HepG2 (cell line): Measurements from ENCODE around the gene MFNG. TPM values are rescaled to one million over a fixed set of nuclear protein-coding genes. Genes with fewer than 3 reads are reported as not detected.

Source experiments
- ATAC-seq: fragments of 200-7000 bp; cut with Tn5 transposase; 3 replicates; pipeline ENCODE4 v1.9.1; 2020; ENCODE audit warnings: mild to moderate bottlenecking, moderate library complexity
- BruUV-seq: library from RNA; stranded (reverse); fragments of 400-500 nt; replicated peaks from 2 replicates; lab custom pipeline; 2021; lab: Mats Ljungman, UMichigan
- CTCF ChIA-PET: fragments of 300-600 bp; formaldehyde crosslinking; extraction: SDS; loops from one replicate; lab custom pipeline; 2021; ENCODE audit warnings: low total read pairs, inconsistent platforms, low intra/inter-chr PET ratio; lab: Yijun Ruan, JAX
- POLR2A ChIA-PET: fragments of 350-600 bp; sonication (Branson Sonifier 250); formaldehyde crosslinking; loops from one replicate; lab custom pipeline; 2020; ENCODE audit warnings: antibody characterized with exemption, inconsistent platforms; lab: Yijun Ruan, JAX
- DNase-seq: peaks from one replicate; pipeline ENCODE4 v3.0.0-alpha.2; 2015; ENCODE audit warnings: low spot score
- FAIRE-seq: peaks from 3 replicates; lab custom pipeline; 2011; peaks lifted over from hg19 to GRCh38; lab: Jason Lieb, UNC
- H2AFZ ChIP-seq: one replicate; pipeline ENCODE4 v1.6.1; 2011; ENCODE audit warnings: low read length, inconsistent platforms
- H3K27ac ChIP-seq: fragments of 300-600 bp; 3 replicates; pipeline ENCODE4 v1.8.0; 2011; ENCODE audit warnings: mixed run types, mild to moderate bottlenecking, mixed read lengths, low read length, inconsistent platforms; ENCODE audit not compliant: insufficient read depth; ENCODE audit errors: extremely low read length
- H3K27me3 ChIP-seq, 2 experiments: fragments of 200-600 bp in 1 of 2; 2 replicates in 1 of 2; 3 replicates in 1 of 2; pipeline versions ENCODE4 v1.6.0 to v1.8.0; 2011; ENCODE audit warnings: low read length in 2 of 2, mild to moderate bottlenecking in 2 of 2, moderate library complexity in 2 of 2, inconsistent platforms in 1 of 2; ENCODE audit not compliant: insufficient read depth in 2 of 2, control insufficient read depth in 1 of 2
- H3K36me3 ChIP-seq, 2 experiments: fragments of 200-600 bp in 1 of 2; replicated peaks in 1 of 2; 2 replicates in 1 of 2; 3 replicates in 1 of 2; pipeline versions ENCODE4 v1.5.1 to v1.8.0; 2011; ENCODE audit warnings: low read length in 2 of 2, inconsistent platforms in 1 of 2; ENCODE audit not compliant: insufficient read depth in 2 of 2, control insufficient read depth in 1 of 2
- H3K4me1 ChIP-seq: 2 replicates; pipeline ENCODE4 v1.5.1; 2012; ENCODE audit warnings: low read length, inconsistent platforms; ENCODE audit not compliant: insufficient read depth
- H3K4me2 ChIP-seq: 2 replicates; pipeline ENCODE4 v1.6.0; 2011; ENCODE audit warnings: low read depth, low read length, inconsistent platforms
- H3K4me3 ChIP-seq, 3 experiments: fragments of 200-600 bp in 1 of 3; sonication (generic), shearing (Covaris generic) in 1 of 3; replicated peaks in 1 of 3; 2 replicates each; pipeline ENCODE4 v1.5.1; 2011 to 2016; ENCODE audit warnings: low read length in 3 of 3, inconsistent platforms in 2 of 3, low read depth in 2 of 3, mild to moderate bottlenecking in 2 of 3, control low read depth in 1 of 3, mixed read lengths in 1 of 3; ENCODE audit not compliant: insufficient read depth in 1 of 3
- H3K79me2 ChIP-seq: one replicate; pipeline ENCODE4 v1.6.1; 2011; ENCODE audit warnings: low read length, inconsistent platforms; ENCODE audit not compliant: insufficient read depth
- H3K9ac ChIP-seq: 2 replicates; pipeline ENCODE4 v1.6.0; 2011; ENCODE audit warnings: mild to moderate bottlenecking, low read depth, low read length, inconsistent platforms; ENCODE audit not compliant: insufficient read depth
- H3K9me3 ChIP-seq: 2 replicates; pipeline ENCODE4 v1.5.1; 2012; ENCODE audit warnings: mild to moderate bottlenecking, low read length
- H4K20me1 ChIP-seq: 2 replicates; pipeline ENCODE4 v1.6.0; 2011; ENCODE audit warnings: inconsistent platforms, mild to moderate bottlenecking, low read length, moderate library complexity; ENCODE audit not compliant: insufficient read depth
- SUZ12 ChIP-seq: fragments of 150-350 bp; IDR thresholded peaks from 2 replicates; pipeline ENCODE4 v1.6.1; 2014; ENCODE audit warnings: low read depth, low read length
- ZFP41 ChIP-seq: sonication (generic); formaldehyde crosslinking; IDR thresholded peaks from 2 replicates; pipeline ENCODE4 v1.4.0; 2020; ENCODE audit warnings: mild to moderate bottlenecking, missing genetic modification reagents, borderline replicate concordance
- WGBS: methylation state at CpG from one replicate; pipeline ENCODE4 v1.1.6; 2017; ENCODE audit warnings: low lambda C conversion rate; 5-methylcytosine and 5-hydroxymethylcytosine counted together
- in situ Hi-C: cut with HindIII; loops from 2 replicates; pipeline ENCODE4 v1.10.0; 2017; ENCODE audit warnings: low pct_unique_long_range_greater_than_20kb; ENCODE audit not compliant: extremely low pct_ligation_motif_present
- intact Hi-C: fragments of 100-400 bp; cut with micrococcal nuclease; formaldehyde crosslinking; loops from one replicate; pipeline ENCODE4 v1.10.0; 2022; ENCODE audit not compliant: unreplicated experiment
- polyA plus RNA-seq, 8 experiments: library from polyadenylated mRNA; depleted of rRNA in 3 of 8; stranded (reverse) in 7 of 8; unstranded in 1 of 8; fragments of >200 nt; fragmentation: Illumina TruSeq in 4 of 8; extraction: Trizol in 4 of 8; gene quantifications; 2 replicates each; pipeline versions ENCODE4 v1.2.1 to v1.2.3, GENCODE V29; 2011 to 2016; ENCODE audit warnings: low read depth in 4 of 8, missing spikeins in 1 of 8, mixed read lengths in 1 of 8; ENCODE audit not compliant: insufficient read depth in 1 of 8
- total RNA-seq, 5 experiments: library from RNA; depleted of rRNA; stranded (reverse); fragments of >200 nt; fragmentation: Illumina TruSeq; extraction: Trizol; gene quantifications; 2 replicates each; pipeline ENCODE4 v1.2.3, GENCODE V29; 2016; ENCODE audit warnings: low read depth in 1 of 5
- TF ChIP-seq, protein P1 (sequence below): sonication (generic); formaldehyde crosslinking; IDR thresholded peaks from 2 replicates; pipeline ENCODE4 v1.4.0; 2020; ENCODE audit warnings: missing genetic modification reagents
- TF ChIP-seq, protein P2 (sequence below): sonication (generic); formaldehyde crosslinking; IDR thresholded peaks from 2 replicates; pipeline ENCODE4 v1.4.0; 2020; ENCODE audit warnings: missing genetic modification reagents
- TF ChIP-seq, protein P3 (sequence below): IDR thresholded peaks from 2 replicates; pipeline ENCODE4 v1.6.1; 2016; ENCODE audit warnings: low read depth, missing genetic modification reagents, missing compliant biosample characterization
- TF ChIP-seq, protein P4 (sequence below): IDR thresholded peaks from 2 replicates; pipeline ENCODE4 v1.6.1; 2016; ENCODE audit warnings: missing compliant biosample characterization, missing genetic modification reagents, borderline replicate concordance

The MFNG gene
- total and polyA plus RNA-seq, 2 of the 13 experiments (the other 11 are each of a cell fraction or from before 2014, with no cell fraction given): 1.0 to 11.7 TPM

DNA sequence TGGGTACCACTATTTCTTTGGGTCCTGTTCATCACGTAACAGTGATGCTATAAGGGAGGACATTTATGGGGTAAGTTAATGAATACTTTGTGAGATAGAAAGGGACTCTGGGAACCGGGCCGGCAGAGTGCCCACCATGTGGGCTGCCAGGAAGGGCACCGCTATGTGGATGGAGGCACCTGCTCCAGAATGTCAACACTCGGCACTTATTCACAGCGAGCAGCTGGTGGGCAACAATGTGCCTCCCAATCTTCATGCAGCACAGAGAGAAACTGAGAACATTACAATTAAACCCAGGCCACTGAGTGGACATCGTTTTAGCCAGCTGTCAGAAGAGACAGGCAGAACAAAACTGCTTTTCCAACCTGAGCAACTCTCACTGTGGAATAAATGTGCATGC, 43.1 kb downstream of the MFNG start:
- no TSS peak for BruUV-seq
- H3K27ac ChIP-seq: no peak overlapping the region

More for the DNA sequence above, 43.1 kb downstream of the MFNG start:
- H3K9ac ChIP-seq: no peak overlapping the region
- intact Hi-C loops (no loop called here), in situ Hi-C loops (no loop called here)
- WGBS: 68% methylated on average over 7 of the region's 7 CpGs
- H3K9me3 ChIP-seq: no peaks in the 10 kb centered on the region
- peaks cover 11% of the 10 kb centered on the region for H3K4me1 ChIP-seq
- no peak overlapping the region for H3K4me2 ChIP-seq
- FAIRE-seq: no peak
- POLR2A ChIA-PET: no interaction called here
- no peak overlapping the region for H2AFZ ChIP-seq
- no peak overlapping the region for H3K4me3 ChIP-seq
- no peaks in the 10 kb centered on the region for H4K20me1 ChIP-seq
- DNase-seq: no peak
- no peaks in the 10 kb centered on the region for H3K36me3 ChIP-seq
- peaks cover 0 to 2% of the 10 kb centered on the region in 2 experiments; a peak in 2 of 5 replicates for H3K27me3 ChIP-seq
- CTCF ChIA-PET: no interaction called here
- H3K79me2 ChIP-seq: no peaks in the 10 kb centered on the region
- no peak for ATAC-seq
- TF ChIP-seq, protein P1, sequence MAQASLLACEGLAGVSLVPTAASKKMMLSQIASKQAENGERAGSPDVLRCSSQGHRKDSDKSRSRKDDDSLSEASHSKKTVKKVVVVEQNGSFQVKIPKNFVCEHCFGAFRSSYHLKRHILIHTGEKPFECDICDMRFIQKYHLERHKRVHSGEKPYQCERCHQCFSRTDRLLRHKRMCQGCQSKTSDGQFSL (CRISPR knock-in tag): no peak
- TF ChIP-seq SUZ12 (no peak), ZFP41 (no peak)
- TF ChIP-seq, protein P2, sequence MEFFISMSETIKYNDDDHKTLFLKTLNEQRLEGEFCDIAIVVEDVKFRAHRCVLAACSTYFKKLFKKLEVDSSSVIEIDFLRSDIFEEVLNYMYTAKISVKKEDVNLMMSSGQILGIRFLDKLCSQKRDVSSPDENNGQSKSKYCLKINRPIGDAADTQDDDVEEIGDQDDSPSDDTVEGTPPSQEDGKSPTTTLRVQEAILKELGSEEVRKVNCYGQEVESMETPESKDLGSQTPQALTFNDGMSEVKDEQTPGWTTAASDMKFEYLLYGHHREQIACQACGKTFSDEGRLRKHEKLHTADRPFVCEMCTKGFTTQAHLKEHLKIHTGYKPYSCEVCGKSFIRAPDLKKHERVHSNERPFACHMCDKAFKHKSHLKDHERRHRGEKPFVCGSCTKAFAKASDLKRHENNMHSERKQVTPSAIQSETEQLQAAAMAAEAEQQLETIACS (CRISPR knock-in tag): no peak
- TF ChIP-seq, protein P3, sequence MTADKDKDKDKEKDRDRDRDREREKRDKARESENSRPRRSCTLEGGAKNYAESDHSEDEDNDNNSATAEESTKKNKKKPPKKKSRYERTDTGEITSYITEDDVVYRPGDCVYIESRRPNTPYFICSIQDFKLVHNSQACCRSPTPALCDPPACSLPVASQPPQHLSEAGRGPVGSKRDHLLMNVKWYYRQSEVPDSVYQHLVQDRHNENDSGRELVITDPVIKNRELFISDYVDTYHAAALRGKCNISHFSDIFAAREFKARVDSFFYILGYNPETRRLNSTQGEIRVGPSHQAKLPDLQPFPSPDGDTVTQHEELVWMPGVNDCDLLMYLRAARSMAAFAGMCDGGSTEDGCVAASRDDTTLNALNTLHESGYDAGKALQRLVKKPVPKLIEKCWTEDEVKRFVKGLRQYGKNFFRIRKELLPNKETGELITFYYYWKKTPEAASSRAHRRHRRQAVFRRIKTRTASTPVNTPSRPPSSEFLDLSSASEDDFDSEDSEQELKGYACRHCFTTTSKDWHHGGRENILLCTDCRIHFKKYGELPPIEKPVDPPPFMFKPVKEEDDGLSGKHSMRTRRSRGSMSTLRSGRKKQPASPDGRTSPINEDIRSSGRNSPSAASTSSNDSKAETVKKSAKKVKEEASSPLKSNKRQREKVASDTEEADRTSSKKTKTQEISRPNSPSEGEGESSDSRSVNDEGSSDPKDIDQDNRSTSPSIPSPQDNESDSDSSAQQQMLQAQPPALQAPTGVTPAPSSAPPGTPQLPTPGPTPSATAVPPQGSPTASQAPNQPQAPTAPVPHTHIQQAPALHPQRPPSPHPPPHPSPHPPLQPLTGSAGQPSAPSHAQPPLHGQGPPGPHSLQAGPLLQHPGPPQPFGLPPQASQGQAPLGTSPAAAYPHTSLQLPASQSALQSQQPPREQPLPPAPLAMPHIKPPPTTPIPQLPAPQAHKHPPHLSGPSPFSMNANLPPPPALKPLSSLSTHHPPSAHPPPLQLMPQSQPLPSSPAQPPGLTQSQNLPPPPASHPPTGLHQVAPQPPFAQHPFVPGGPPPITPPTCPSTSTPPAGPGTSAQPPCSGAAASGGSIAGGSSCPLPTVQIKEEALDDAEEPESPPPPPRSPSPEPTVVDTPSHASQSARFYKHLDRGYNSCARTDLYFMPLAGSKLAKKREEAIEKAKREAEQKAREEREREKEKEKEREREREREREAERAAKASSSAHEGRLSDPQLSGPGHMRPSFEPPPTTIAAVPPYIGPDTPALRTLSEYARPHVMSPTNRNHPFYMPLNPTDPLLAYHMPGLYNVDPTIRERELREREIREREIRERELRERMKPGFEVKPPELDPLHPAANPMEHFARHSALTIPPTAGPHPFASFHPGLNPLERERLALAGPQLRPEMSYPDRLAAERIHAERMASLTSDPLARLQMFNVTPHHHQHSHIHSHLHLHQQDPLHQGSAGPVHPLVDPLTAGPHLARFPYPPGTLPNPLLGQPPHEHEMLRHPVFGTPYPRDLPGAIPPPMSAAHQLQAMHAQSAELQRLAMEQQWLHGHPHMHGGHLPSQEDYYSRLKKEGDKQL (CRISPR knock-in tag): no peak
- TF ChIP-seq, protein P4, sequence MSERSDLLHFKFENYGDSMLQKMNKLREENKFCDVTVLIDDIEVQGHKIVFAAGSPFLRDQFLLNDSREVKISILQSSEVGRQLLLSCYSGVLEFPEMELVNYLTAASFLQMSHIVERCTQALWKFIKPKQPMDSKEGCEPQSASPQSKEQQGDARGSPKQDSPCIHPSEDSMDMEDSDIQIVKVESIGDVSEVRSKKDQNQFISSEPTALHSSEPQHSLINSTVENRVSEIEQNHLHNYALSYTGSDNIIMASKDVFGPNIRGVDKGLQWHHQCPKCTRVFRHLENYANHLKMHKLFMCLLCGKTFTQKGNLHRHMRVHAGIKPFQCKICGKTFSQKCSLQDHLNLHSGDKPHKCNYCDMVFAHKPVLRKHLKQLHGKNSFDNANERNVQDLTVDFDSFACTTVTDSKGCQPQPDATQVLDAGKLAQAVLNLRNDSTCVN: no peak
